Pulmonary artery endothelial cell (primary cell): ENCODE data around the gene THSD4. TPM values are rescaled to one million over a fixed set of nuclear protein-coding genes. Genes with fewer than 3 reads are reported as not detected.
"Not testable (repeated sequence)": the region's sequence is repeated elsewhere in the genome, so short reads cannot be mapped to it uniquely, and the experiment has no call there.

Source experiments
- DNase-seq: peaks from one replicate; pipeline ENCODE4 v3.0.0-alpha.2; 2011; ENCODE audit warnings: low read depth, low spot score
- total RNA-seq: library from RNA; depleted of rRNA; stranded (reverse); fragments of >200 nt; gene quantifications from 2 replicates; pipeline ENCODE4 v1.2.3, GENCODE V29; 2014

The THSD4 gene
- total RNA-seq, 1 donor from 2014 or later: 35.2 TPM

- DNase-seq: no peak
Observed at GRCh38 chr15:71121442-71121841, 6.2 kb downstream of the THSD4 start.

- no peak for DNase-seq
Observed at GRCh38 chr15:71124937-71125790, 9.9 kb downstream of the THSD4 start.

GRCh38 chr15:71125831-71126450 lies 10.7 kb downstream of the THSD4 start:
- DNase-seq: no peak

GRCh38 chr15:71127083-71127482 lies 11.8 kb downstream of the THSD4 start:
- no peak for DNase-seq

- DNase-seq: not testable (repeated sequence)
Observed at GRCh38 chr15:71128159-71128558, 12.9 kb downstream of the THSD4 start.

GRCh38 chr15:71128939-71129562 lies 13.8 kb downstream of the THSD4 start:
- DNase-seq: no peak

- no peak for DNase-seq
Observed at GRCh38 chr15:71129669-71130068, 14.4 kb downstream of the THSD4 start.

- DNase-seq: no peak
Observed at GRCh38 chr15:71131601-71132362, 16.5 kb downstream of the THSD4 start.

- no peak for DNase-seq
Observed at GRCh38 chr15:71133747-71134472, 18.6 kb downstream of the THSD4 start.

GRCh38 chr15:71136159-71136783 lies 21.0 kb downstream of the THSD4 start:
- DNase-seq: peak; percentile 56

- DNase-seq: no peak
Observed at GRCh38 chr15:71136793-71137518, 21.7 kb downstream of the THSD4 start.

GRCh38 chr15:71138473-71138872 lies 23.2 kb downstream of the THSD4 start:
- DNase-seq: no peak

- no peak for DNase-seq
Observed at GRCh38 chr15:71139241-71139640, 24.0 kb downstream of the THSD4 start.

GRCh38 chr15:71141572-71141971 lies 26.3 kb downstream of the THSD4 start:
- DNase-seq: no peak

GRCh38 chr15:71142780-71143179 lies 27.5 kb downstream of the THSD4 start:
- DNase-seq: no peak

GRCh38 chr15:71143373-71144310 lies 28.4 kb downstream of the THSD4 start:
- DNase-seq: no peak

- DNase-seq: no peak
Observed at GRCh38 chr15:71145648-71146047, 30.4 kb downstream of the THSD4 start.

GRCh38 chr15:71146580-71146982 lies 31.3 kb downstream of the THSD4 start:
- no peak for DNase-seq

- DNase-seq: no peak
Observed at GRCh38 chr15:71148048-71148447, 32.8 kb downstream of the THSD4 start.
